ENCODE results near the gene COX7C. TPM values are rescaled to one million over a fixed set of nuclear protein-coding genes. Genes with fewer than 3 reads are reported as not detected.
"Not testable (repeated sequence)": the region's sequence is repeated elsewhere in the genome, so short reads cannot be mapped to it uniquely, and the experiment has no call there.

The COX7C gene
- total and polyA plus RNA-seq, 4 donors: 328 to 1,034 (median 797) TPM

- Histone ChIP-seq H3K4me3 (ENCODE audit: low read depth, low read length) (no peak overlapping the region), H3K36me3 (ENCODE audit: control insufficient read depth, insufficient read depth, low read length) (no peaks in the 10 kb centered on the region), H3K4me1 (ENCODE audit: control insufficient read depth, insufficient read depth, low read length) (no peaks in the 10 kb centered on the region), H3K9me3 (ENCODE audit: control insufficient read depth, insufficient read depth, low read length) (no peaks in the 10 kb centered on the region), H3K27me3 (ENCODE audit: control insufficient read depth, insufficient read depth, low read length) (no peaks in the 10 kb centered on the region), H3K27ac (ENCODE audit: low read depth, low read length) (no peak overlapping the region)
- peak in 1 of 6 donors; percentile 23 for DNase-seq (ENCODE audit: low read depth in 4 of 6, low spot score in 6 of 6)
- WGBS (ENCODE audit: insufficient coverage): no CpG with 5 or more reads among the region's 3 CpGs
These were observed 32.2 kb downstream of the COX7C start for GRCh38 chr5:86649832-86650505.

- not testable (repeated sequence) for H3K36me3 ChIP-seq (ENCODE audit: control insufficient read depth, insufficient read depth, low read length); H3K9me3 ChIP-seq (ENCODE audit: control insufficient read depth, insufficient read depth, low read length); H3K27ac ChIP-seq (ENCODE audit: low read depth, low read length); H3K4me3 ChIP-seq (ENCODE audit: low read depth, low read length); H3K4me1 ChIP-seq (ENCODE audit: control insufficient read depth, insufficient read depth, low read length); DNase-seq (ENCODE audit: low read depth in 4 of 6, low spot score in 6 of 6); H3K27me3 ChIP-seq (ENCODE audit: control insufficient read depth, insufficient read depth, low read length)
- no CpG with 5 or more reads among the region's 2 CpGs for WGBS (ENCODE audit: insufficient coverage)
These were observed 43.0 kb downstream of the COX7C start for GRCh38 chr5:86660771-86661170.

GRCh38 chr5:86664173-86664572, 46.4 kb downstream of the COX7C start:
- Histone ChIP-seq H3K27me3 (ENCODE audit: control insufficient read depth, insufficient read depth, low read length) (no peaks in the 10 kb centered on the region), H3K4me1 (ENCODE audit: control insufficient read depth, insufficient read depth, low read length) (no peaks in the 10 kb centered on the region), H3K9me3 (ENCODE audit: control insufficient read depth, insufficient read depth, low read length) (peaks cover 3% of the 10 kb centered on the region), H3K4me3 (ENCODE audit: low read depth, low read length) (no peak overlapping the region), H3K27ac (ENCODE audit: low read depth, low read length) (no peak overlapping the region), H3K36me3 (ENCODE audit: control insufficient read depth, insufficient read depth, low read length) (no peaks in the 10 kb centered on the region)
- no peak for DNase-seq (ENCODE audit: low read depth in 4 of 6, low spot score in 6 of 6)
- WGBS (ENCODE audit: insufficient coverage): 100% methylated on average over 1 of the region's 2 CpGs

- H3K27me3 ChIP-seq (ENCODE audit: control insufficient read depth, insufficient read depth, low read length): no peaks in the 10 kb centered on the region
- no peaks in the 10 kb centered on the region for H3K9me3 ChIP-seq (ENCODE audit: control insufficient read depth, insufficient read depth, low read length)
- DNase-seq (ENCODE audit: low read depth in 4 of 6, low spot score in 6 of 6): no peak
- H3K4me3 ChIP-seq (ENCODE audit: low read depth, low read length): no peak overlapping the region
- no peak overlapping the region for H3K27ac ChIP-seq (ENCODE audit: low read depth, low read length)
- 67% methylated on average over 2 of the region's 13 CpGs for WGBS (ENCODE audit: insufficient coverage)
- no peaks in the 10 kb centered on the region for H3K4me1 ChIP-seq (ENCODE audit: control insufficient read depth, insufficient read depth, low read length)
- H3K36me3 ChIP-seq (ENCODE audit: control insufficient read depth, insufficient read depth, low read length): no peaks in the 10 kb centered on the region
These were observed 48.4 kb downstream of the COX7C start for GRCh38 chr5:86665984-86666760.

- no peak overlapping the region for H3K4me3 ChIP-seq (ENCODE audit: low read depth, low read length)
- no peaks in the 10 kb centered on the region for H3K27me3 ChIP-seq (ENCODE audit: control insufficient read depth, insufficient read depth, low read length)
- WGBS (ENCODE audit: insufficient coverage): 100% methylated on average over 1 of the region's 3 CpGs
- no peak for DNase-seq (ENCODE audit: low read depth in 4 of 6, low spot score in 6 of 6)
- H3K4me1 ChIP-seq (ENCODE audit: control insufficient read depth, insufficient read depth, low read length): no peaks in the 10 kb centered on the region
- no peaks in the 10 kb centered on the region for H3K9me3 ChIP-seq (ENCODE audit: control insufficient read depth, insufficient read depth, low read length)
- no peaks in the 10 kb centered on the region for H3K36me3 ChIP-seq (ENCODE audit: control insufficient read depth, insufficient read depth, low read length)
- H3K27ac ChIP-seq (ENCODE audit: low read depth, low read length): no peak overlapping the region
These were observed 49.2 kb downstream of the COX7C start for GRCh38 chr5:86666981-86667380.

Small RNAs within 50 kb of the gene (small RNA-seq; reads per million reads assigned to genes)
- gene RNU6-804P (ENCODE audit: low replicate concordance): not detected
